Transverse colon (tissue), 4 donors: Measurements from ENCODE around the gene PKIB. TPM values are rescaled to one million over a fixed set of nuclear protein-coding genes. Genes with fewer than 3 reads are reported as not detected.

Experiments
- DNase-seq: peaks from one replicate; pipeline ENCODE4 v3.0.0-alpha.2; 2019
- H3K27ac ChIP-seq, 4 donors: fragments of 200-600 bp; sonication (generic); 2 replicates each; pipeline ENCODE4 v1.5.1; 2016 to 2018; ENCODE audit warnings: inconsistent platforms in 4 of 4
- H3K27me3 ChIP-seq: fragments of 200-600 bp; sonication (generic); 2 replicates; pipeline ENCODE4 v1.5.1; 2017; ENCODE audit warnings: inconsistent platforms
- H3K36me3 ChIP-seq, 4 donors: fragments of 200-600 bp; sonication (generic); 2 replicates each; pipeline ENCODE4 v1.5.1; 2017 to 2019; ENCODE audit warnings: inconsistent platforms in 4 of 4
- H3K4me1 ChIP-seq, 4 donors: fragments of 200-600 bp; sonication (generic); 2 replicates each; pipeline ENCODE4 v1.5.1; 2017 to 2020; ENCODE audit warnings: inconsistent platforms in 4 of 4
- H3K4me3 ChIP-seq, 4 donors: fragments of 200-600 bp; sonication (generic); 1 replicate in 1 of 4; 2 replicates in 3 of 4; pipeline versions ENCODE4 v1.5.1 to v1.6.1; 2017 to 2019; ENCODE audit warnings: inconsistent platforms in 4 of 4
- H3K9me3 ChIP-seq, 2 donors: fragments of 200-600 bp; sonication (generic); 2 replicates each; pipeline ENCODE4 v1.5.1; 2017 to 2019; ENCODE audit warnings: inconsistent platforms in 2 of 2
- EP300 ChIP-seq: sonication (generic); formaldehyde crosslinking; IDR thresholded peaks from one replicate; pipeline ENCODE4 v1.6.1; 2017; ENCODE audit warnings: antibody characterized with exemption, low read depth
- POLR2A ChIP-seq: fragments of 450-650 bp; IDR thresholded peaks from one replicate; pipeline ENCODE4 v1.6.1; 2016; ENCODE audit warnings: antibody characterized with exemption, mild to moderate bottlenecking, moderate library complexity
- POLR2AphosphoS5 ChIP-seq, 3 donors: sonication (generic); formaldehyde crosslinking; IDR thresholded peaks; one replicate each; pipeline ENCODE4 v1.6.1; 2016; ENCODE audit warnings: antibody characterized with exemption in 3 of 3
- WGBS, 2 donors: methylation state at CpG; one replicate each; pipeline ENCODE4 v1.1.5; 2018; ENCODE audit warnings: low coverage in 1 of 2; 5-methylcytosine and 5-hydroxymethylcytosine counted together
- in situ Hi-C, 4 donors: fragments of 200-750 bp; cut with MboI; loops; one replicate each; pipeline versions ENCODE4 v1.15.0 to v1.15.1; 2017; ENCODE audit warnings: low sequenced_read_pairs in 3 of 4, low pct_ligation_motif_present in 1 of 4, low pct_unique_long_range_greater_than_20kb in 1 of 4
- intact Hi-C: fragments of 100-400 bp; cut with DNase I; formaldehyde crosslinking; loops from one replicate; pipeline ENCODE4 v1.15.1; 2023; ENCODE audit warnings: low total_unique reads
- total RNA-seq, 4 donors: library from RNA; depleted of rRNA; stranded (reverse); fragments of >200 nt; gene quantifications; one replicate each; pipeline ENCODE4 v1.1.0, GENCODE V29; 2016
- TF ChIP-seq, protein P1 (sequence below), 5 experiments: fragments of 200-600 bp in 3 of 5; fragments of 450-650 bp in 2 of 5; sonication (generic) in 3 of 5; IDR thresholded peaks; 1 replicate in 2 of 5; 2 replicates in 3 of 5; pipeline ENCODE4 v1.5.1; 2016 to 2017; ENCODE audit warnings: antibody characterized with exemption in 5 of 5, inconsistent platforms in 3 of 5, mild to moderate bottlenecking in 2 of 5, moderate library complexity in 1 of 5

PKIB gene
- total RNA-seq, 4 donors from 2014 or later, result 45.2 to 163 (median 96.1) TPM

DNA sequence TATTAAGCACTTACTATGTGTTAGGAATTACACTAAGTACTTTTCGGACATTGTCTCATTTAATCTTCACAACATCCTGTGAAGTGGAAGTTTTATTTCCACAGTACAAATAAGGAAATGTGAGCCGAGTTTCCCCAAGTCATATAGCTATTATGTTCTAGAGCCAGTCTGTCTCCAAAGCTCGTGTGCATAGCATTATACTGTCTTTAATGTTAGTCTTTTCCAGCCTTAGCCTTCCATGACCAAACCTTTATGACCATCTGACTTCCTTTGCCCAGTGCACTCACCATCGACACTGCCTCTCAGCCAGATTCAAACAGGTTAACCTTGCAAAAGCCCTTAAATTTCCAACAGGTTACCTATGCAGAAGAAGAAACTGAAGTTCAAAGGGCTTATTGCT lies 55.7 kb downstream of the PKIB start:
- TF ChIP-seq, protein P1, sequence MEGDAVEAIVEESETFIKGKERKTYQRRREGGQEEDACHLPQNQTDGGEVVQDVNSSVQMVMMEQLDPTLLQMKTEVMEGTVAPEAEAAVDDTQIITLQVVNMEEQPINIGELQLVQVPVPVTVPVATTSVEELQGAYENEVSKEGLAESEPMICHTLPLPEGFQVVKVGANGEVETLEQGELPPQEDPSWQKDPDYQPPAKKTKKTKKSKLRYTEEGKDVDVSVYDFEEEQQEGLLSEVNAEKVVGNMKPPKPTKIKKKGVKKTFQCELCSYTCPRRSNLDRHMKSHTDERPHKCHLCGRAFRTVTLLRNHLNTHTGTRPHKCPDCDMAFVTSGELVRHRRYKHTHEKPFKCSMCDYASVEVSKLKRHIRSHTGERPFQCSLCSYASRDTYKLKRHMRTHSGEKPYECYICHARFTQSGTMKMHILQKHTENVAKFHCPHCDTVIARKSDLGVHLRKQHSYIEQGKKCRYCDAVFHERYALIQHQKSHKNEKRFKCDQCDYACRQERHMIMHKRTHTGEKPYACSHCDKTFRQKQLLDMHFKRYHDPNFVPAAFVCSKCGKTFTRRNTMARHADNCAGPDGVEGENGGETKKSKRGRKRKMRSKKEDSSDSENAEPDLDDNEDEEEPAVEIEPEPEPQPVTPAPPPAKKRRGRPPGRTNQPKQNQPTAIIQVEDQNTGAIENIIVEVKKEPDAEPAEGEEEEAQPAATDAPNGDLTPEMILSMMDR (IDR thresholded peaks at IDR 0.05), result no peak
- TF ChIP-seq EP300, result no peak
- TF ChIP-seq POLR2A, result no peak
- TF ChIP-seq POLR2AphosphoS5 (IDR thresholded peaks at IDR 0.05), result peak in 1 of 3 donors; percentile 11
- Histone ChIP-seq H3K4me3 (no peak overlapping the region), H3K4me1 (peaks cover 0 to 13% (median 0%) of the 10 kb centered on the region in 4 donors), H3K9me3 (no peaks in the 10 kb centered on the region), H3K27ac (peak overlapping the region in 3 of 4 donors; percentile 38 to 57 (median 49)), H3K27me3 (no peaks in the 10 kb centered on the region), H3K36me3 (no peaks in the 10 kb centered on the region)
- WGBS, 2 donors, result 0 to 35% methylated on average over 1 to 4 of the region's 4 CpGs
- in situ Hi-C loops, result no loop called here
- no peak for DNase-seq
- intact Hi-C loops, result no loop called here

GRCh38 chr6:122666418-122666817 lies 56.2 kb downstream of the PKIB start:
- WGBS, 2 donors, result 85 to 90% methylated on average over 2 of the region's 2 CpGs
- Histone ChIP-seq H3K9me3 (no peaks in the 10 kb centered on the region), H3K4me3 (no peak overlapping the region), H3K36me3 (no peaks in the 10 kb centered on the region), H3K27me3 (no peaks in the 10 kb centered on the region), H3K27ac (peak overlapping the region in 3 of 4 donors; percentile 38 to 57 (median 49)), H3K4me1 (peaks cover 0 to 15% (median 0%) of the 10 kb centered on the region in 4 donors)
- in situ Hi-C loops, result no loop called here
- TF ChIP-seq, protein P1 (IDR thresholded peaks at IDR 0.05), result no peak
- TF ChIP-seq EP300 (no peak), POLR2AphosphoS5 (IDR thresholded peaks at IDR 0.05) (no peak), POLR2A (no peak)
- DNase-seq, result no peak
- intact Hi-C loops, result no loop called here

DNA sequence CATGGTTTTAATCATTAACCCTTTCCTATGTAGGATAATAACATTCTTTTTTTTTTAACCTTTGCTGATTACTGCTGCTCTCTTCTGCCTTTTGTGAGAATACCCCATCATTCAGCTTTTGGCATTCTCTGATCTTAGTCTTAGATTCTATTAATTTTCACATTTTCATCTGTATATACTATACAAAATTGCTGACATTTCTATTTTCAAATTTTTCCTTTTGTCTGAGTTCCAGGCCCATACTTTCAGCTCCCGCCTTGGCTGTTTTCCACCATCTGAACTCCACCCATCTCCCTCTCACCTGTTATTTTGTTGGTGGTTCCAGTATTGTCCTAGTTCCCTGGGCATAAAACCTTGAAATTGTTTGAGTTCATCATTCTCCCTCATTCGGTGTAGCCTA lies 59.2 kb downstream of the PKIB start:
- in situ Hi-C loops, result no loop called here
- WGBS, 2 donors, result 38 to 63% methylated on average over 2 of the region's 2 CpGs
- peaks cover 0 to 21% (median 2%) of the 10 kb centered on the region in 4 donors for H3K4me1 ChIP-seq
- no peak overlapping the region for H3K27ac ChIP-seq
- no peaks in the 10 kb centered on the region for H3K9me3 ChIP-seq
- H3K4me3 ChIP-seq, result no peak overlapping the region
- no peak for DNase-seq
- intact Hi-C loops, result no loop called here
- no peak for TF ChIP-seq EP300
- TF ChIP-seq, protein P1 (IDR thresholded peaks at IDR 0.05), result no peak
- no peak for TF ChIP-seq POLR2AphosphoS5 (IDR thresholded peaks at IDR 0.05)
- TF ChIP-seq POLR2A, result no peak
- no peaks in the 10 kb centered on the region for H3K36me3 ChIP-seq
- no peaks in the 10 kb centered on the region for H3K27me3 ChIP-seq

- Histone ChIP-seq H3K4me3 (no peak overlapping the region), H3K9me3 (no peaks in the 10 kb centered on the region), H3K27me3 (no peaks in the 10 kb centered on the region), H3K36me3 (no peaks in the 10 kb centered on the region), H3K4me1 (peaks cover 0 to 21% (median 2%) of the 10 kb centered on the region in 4 donors), H3K27ac (no peak overlapping the region)
- in situ Hi-C loops, result no loop called here
- DNase-seq, result no peak
- intact Hi-C loops, result no loop called here
- TF ChIP-seq POLR2AphosphoS5 (IDR thresholded peaks at IDR 0.05), result no peak
- TF ChIP-seq EP300, result no peak
- TF ChIP-seq POLR2A, result no peak
- TF ChIP-seq, protein P1 (IDR thresholded peaks at IDR 0.05), result no peak
- 87 to 89% methylated on average over 3 of the region's 3 CpGs for WGBS, 2 donors
Observed at GRCh38 chr6:122669868-122670267, 59.7 kb downstream of the PKIB start.
